NCI-H2029 (cell line): ENCODE measurements around the gene TMEM134.

Experiments used
- DNase-seq: peaks from one replicate; lab custom pipeline; 2025; lab: John Stamatoyannopoulos, UW

TMEM134 gene

GRCh38 chr11:67458266-67458665 is 10.8 kb downstream of the TMEM134 start:
- no peak for DNase-seq

GRCh38 chr11:67457453-67457852 is 11.6 kb downstream of the TMEM134 start:
- DNase-seq: no peak

GRCh38 chr11:67456068-67456705 is 12.9 kb downstream of the TMEM134 start:
- no peak for DNase-seq

GRCh38 chr11:67455054-67455453 is 14.0 kb downstream of the TMEM134 start, which contains the start of gene CABP4:
Gene CABP4, plus strand, starts transcription at chr11:67455354. Its CDS starts 70 bp downstream, at chr11:67455424.
- no peak for DNase-seq

- no peak for DNase-seq
Measured at GRCh38 chr11:67453816-67454732, 15.0 kb downstream of the TMEM134 start.

- DNase-seq: peak; percentile 74
Measured at GRCh38 chr11:67452141-67452952, 16.7 kb downstream of the TMEM134 start, which contains the start of gene GPR152. Gene GPR152, minus strand, starts transcription at chr11:67452729. Its CDS starts 5 bp downstream, at chr11:67452724.

- no peak for DNase-seq
Measured at GRCh38 chr11:67451658-67451976, 17.4 kb downstream of the TMEM134 start.

GRCh38 chr11:67450796-67451657 is 18.0 kb downstream of the TMEM134 start:
- DNase-seq: no peak

GRCh38 chr11:67449116-67449844 is 19.8 kb downstream of the TMEM134 start:
- DNase-seq: peak; percentile 45

- DNase-seq: no peak
Measured at GRCh38 chr11:67448220-67448609, 20.8 kb downstream of the TMEM134 start.

GRCh38 chr11:67445515-67445914 is 23.5 kb downstream of the TMEM134 start:
- no peak for DNase-seq

- DNase-seq: no peak
Measured at GRCh38 chr11:67442504-67443404, 26.3 kb downstream of the TMEM134 start.

- no peak for DNase-seq
Measured at GRCh38 chr11:67441731-67442351, 27.2 kb downstream of the TMEM134 start.

- DNase-seq: no peak
Measured at GRCh38 chr11:67441098-67441563, 27.9 kb downstream of the TMEM134 start.

GRCh38 chr11:67440229-67441097 is 28.6 kb downstream of the TMEM134 start:
- no peak for DNase-seq

- DNase-seq: peak; percentile 11
Measured at GRCh38 chr11:67439321-67440228, 29.5 kb downstream of the TMEM134 start.
